NCI-H510A treated with DMSO at 0.1 percent for 48 hours (cell line): ENCODE data around the gene CIART.
"Not testable (repeated sequence)": the region's sequence is repeated elsewhere in the genome, so short reads cannot be mapped to it uniquely, and the experiment has no call there.

Source experiments
- DNase-seq: peaks from one replicate; lab custom pipeline; 2025; lab: John Stamatoyannopoulos, UW

Gene CIART

DNA sequence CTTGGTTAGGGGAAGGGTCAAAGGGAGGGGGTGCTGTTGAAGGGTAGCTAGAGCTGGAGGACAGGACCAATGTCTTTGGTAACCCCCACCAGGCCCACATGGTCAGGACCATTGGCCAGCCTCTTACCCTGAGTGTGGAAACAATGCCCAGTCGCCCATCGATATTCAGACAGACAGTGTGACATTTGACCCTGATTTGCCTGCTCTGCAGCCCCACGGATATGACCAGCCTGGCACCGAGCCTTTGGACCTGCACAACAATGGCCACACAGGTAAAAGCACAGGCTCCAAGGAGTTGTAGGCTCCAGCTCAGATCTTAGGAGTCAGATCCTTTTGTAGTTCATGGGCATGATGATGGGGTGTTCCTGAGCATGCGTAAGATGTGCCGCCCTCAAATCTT, 21.0 kb upstream of the CIART start:
- no peak for DNase-seq

DNA sequence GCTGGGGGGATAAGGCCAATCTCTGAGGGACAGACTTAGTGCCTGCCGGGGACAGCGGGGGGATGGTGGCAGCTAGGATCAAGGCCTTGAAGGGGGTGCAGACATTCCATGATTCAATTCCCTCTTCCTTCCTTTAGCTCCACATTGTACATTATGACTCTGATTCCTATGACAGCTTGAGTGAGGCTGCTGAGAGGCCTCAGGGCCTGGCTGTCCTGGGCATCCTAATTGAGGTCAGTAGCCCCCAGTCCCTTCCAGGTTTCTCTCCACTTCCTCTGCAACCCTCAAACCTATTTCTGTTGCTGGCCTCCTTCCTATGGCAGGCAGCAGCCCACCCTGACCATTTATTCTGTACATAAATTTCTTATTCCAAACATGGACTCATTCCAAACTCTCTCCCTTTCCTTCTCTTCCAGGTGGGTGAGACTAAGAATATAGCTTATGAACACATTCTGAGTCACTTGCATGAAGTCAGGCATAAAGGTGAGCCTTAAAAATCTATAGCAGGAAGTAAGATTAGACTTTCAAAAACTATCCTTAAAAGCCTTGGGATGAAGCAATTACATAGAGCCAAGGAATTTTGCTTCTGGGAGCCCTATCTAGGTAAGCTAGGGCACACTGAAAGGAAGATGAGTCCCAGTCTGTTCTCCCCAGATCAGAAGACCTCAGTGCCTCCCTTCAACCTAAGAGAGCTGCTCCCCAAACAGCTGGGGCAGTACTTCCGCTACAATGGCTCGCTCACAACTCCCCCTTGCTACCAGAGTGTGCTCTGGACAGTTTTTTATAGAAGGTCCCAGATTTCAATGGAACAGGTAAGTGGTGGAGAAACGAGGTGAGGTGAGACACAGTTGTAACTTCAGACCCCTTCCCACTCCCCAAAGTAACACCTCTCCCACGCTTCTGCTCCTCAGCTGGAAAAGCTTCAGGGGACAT, 19.7 kb upstream of the CIART start:
- no peak for DNase-seq

DNA sequence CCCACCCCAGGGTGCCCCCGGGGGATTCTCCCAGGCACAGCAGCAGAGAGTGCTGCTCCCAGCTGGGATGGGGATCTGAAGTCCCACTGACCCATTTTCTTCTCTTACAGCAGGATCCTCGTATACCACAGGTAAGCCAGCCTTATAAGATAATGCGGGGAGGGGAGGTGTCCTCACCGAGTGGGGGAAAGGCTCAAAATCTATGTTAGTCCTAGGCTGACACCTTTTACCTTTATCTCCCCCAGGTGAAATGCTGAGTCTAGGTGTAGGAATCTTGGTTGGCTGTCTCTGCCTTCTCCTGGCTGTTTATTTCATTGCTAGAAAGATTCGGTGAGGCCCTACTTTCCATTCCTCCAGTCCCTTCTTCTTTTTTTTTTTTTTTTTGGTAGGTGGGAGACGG, 18.8 kb upstream of the CIART start:
- DNase-seq = no peak

DNA sequence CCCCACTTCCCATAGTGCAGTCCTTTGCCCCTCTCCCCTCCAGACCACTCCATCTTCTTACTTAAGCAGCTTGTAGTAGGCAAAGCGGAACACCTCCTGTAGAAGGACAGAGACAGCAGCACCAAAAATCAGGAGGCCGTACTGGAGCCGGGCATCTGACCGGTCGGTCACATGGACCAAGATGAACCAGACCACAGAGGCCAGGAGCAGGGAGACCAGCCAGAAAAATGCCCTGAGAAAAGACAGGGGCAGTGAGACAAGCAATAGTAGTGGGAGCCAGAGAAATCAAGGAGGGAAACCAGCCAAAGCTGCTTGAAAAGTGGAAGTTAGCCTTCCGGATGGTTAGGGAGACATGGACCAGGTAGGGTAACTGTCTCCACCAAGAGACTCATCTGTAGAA, 14.5 kb upstream of the CIART start:
- DNase-seq = no peak

DNA sequence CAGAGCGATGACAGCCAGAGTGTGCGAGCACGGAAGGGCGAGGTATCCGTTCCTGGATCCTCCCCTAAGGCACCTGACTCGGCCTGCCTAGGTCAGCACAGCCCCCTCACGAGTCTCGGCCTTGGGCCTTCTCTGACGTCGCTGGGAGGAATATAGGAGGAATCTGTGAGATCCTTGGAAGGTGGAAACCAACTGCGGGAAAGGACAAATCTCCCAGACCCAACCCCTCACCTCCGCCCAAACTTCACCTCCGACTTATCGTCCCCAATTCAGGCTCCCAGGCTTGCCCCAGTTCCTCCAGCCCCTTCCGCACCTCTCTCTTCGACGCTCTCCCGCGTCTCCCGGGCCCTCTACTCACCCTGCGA, 14.0 kb upstream of the CIART start:
- no peak for DNase-seq

DNA sequence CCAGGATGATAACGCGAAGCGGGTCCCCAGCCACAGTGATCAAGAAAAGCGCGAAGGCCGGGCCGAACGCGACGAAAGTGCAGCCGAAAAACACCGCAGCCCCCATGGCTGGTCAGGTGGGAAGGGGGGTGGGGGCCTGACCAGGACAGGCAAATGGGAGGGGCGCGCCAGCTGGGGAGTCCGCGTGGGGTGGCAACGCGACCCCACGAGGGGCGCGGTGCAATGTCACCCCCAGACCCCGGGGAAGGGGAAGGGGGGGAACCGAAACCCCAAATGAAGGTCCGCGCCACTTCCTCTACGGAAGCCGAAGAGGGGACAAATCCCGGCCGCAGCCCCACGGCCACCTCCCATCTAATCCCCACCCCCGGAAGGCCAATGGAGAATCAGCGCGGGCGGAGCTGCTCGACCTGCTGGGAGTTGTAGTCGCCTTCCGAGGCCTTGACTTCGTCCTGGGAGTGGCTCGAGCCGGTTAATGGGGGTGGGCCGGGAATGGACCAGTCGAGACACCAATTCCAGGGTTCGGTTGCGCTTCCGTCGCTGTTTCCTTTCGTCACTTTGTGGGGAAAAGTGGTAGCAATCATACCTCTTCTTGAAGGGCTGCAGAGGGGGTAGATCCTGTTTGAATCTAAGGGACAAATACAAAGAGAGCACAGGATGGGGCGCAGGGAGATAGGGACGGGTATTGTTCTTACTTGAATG, 13.5 kb upstream of the CIART start, which contains the start of gene APH1A:
APH1A (minus strand) TSS at position 312 of the 699 bp plus-strand sequence; CDS start at position 106, 206 bp downstream.
- peak; percentile 93 for DNase-seq

DNA sequence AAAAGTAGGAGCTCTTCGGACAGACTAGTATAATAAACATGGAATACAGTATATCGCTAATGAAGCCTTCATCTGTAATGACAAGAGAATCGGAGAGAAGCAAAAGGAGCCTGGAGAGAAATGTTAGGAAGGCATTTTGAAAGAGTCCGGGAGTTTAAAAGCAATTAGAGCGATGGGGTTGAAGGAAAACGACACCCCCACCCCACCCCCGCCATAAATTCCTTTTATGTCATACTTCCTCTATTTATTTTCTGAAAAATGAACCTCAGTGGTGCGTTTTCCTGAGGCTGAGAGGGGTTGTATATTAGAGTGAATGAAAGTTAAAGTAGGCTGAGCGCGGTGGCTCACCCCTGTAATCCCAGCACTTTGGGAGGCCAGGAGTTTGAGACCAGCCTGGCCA, 12.9 kb upstream of the CIART start:
- no peak for DNase-seq

DNA sequence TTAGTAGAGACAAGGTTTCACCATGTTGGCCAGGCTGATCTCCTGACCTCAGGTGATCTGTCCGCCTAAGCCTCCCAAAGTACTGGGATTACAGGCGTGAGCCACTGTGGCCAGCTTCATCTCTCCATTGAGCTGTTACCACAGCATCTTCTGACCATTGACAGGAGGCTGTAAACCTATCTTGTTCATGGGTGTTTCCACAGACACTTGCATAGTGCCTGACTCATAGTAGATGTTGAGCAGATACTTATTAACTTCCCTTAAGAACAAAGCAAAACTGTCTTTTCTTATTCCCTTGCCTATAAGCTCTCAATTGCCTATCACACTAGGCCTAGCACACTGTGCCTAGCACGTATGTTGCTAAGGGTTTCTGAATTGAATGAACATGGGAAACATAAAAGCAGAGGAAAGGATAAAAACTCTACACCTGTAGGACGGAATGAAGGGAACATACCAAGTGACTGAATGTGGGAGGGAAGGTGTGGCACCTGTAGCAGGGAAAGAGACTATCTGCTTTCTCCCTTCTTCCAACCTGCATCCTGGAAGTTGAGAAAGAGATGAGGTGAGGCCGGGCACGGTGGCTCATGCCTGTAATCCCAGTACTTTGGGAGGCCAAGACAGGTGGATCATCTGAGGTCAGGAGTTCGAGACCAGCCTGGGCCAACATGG, 10.9 kb upstream of the CIART start:
- no peak for DNase-seq

DNA sequence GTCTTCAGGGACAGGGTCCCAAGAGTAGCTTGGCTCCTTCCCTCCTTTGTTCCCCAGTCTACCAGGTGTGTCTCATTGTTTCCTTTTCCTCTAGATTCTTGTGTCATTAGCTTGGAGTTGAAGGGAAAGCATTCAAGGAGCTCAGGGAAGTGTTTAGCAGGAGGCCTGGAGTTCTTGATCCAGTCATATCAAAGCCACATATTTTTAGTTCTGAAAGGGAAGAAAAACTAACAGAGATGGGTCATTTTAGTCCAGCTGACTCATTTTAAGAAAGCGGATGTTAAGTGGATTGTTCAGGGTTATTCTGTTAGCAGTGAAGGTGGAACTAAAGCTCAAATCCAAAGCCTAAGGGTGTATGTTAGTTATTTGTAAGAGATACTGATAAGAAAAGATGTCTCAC, 9.0 kb upstream of the CIART start:
- no peak for DNase-seq

DNA sequence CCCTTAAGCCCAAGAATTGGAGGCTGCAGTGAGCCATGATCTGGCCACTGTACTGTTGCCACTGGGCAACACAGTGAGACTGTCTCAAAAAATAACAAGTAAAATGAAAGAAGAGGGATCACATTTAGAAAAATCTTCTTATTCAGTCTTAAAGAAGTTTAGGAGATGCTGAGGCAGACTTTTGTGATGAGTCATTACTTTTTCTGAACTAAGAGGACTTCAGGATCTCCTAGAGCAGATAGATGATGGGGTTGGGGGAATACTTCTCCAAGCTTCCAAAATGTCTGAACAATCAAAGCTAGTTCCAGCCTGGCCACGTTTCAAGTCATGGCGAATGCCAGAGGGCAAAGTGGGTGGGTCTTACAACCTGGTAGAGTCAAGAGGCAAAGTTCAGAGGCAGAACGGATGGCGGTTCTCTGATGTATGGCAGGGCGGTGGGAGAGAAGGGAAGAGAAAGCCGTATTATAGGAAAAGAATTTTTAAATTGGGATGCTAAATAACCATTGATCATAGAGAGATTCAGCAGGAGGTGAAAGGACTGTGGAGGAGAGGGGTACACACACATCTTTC, 2.1 kb upstream of the CIART start:
- DNase-seq = no peak

DNA sequence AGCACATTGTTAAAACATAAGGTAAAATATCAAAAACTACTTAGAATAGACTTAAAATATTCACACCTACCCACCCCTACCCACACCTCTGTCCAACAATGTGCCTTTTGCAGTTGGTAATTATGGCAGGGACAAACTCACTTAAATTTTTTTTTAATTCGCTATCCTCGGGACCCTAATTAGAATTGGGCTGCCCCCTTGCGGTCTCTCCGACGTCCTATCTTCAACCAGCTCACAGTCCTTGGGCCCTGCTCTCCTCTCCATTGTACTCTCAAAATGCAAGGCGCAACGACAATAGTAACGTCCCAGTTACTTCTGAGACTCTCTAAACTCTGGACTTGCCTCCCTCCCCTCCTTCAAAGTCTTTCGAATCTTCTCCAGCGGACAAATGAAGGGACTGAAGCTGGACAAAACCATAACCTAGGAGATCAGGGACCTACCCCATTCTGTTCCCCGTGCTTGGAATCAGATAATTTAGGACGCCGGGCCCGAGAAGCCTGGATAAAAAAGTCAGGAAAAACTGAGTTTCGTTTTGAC, 1.1 kb upstream of the CIART start:
- DNase-seq = peak; percentile 64

DNA sequence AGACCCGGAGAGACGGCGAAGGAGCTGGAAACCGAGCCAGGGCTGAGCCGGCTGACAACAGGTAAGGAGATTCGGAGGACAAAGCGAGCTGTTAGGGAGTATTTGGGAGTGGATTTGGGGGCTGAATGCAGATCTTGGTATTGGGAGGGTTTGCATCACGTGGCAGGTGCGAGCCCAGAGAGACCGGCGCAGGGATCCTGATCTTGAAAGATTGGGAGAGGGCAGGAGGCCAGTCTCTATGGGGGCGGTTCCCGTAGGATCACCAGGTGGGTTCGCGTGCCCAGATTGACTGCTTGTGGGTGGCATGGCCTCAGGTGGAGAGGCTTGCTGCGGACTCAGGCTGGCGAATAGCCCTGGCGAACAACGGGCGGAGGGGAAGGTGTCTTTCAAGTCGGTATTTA, 204 bp downstream of the CIART start:
- DNase-seq = no peak

DNA sequence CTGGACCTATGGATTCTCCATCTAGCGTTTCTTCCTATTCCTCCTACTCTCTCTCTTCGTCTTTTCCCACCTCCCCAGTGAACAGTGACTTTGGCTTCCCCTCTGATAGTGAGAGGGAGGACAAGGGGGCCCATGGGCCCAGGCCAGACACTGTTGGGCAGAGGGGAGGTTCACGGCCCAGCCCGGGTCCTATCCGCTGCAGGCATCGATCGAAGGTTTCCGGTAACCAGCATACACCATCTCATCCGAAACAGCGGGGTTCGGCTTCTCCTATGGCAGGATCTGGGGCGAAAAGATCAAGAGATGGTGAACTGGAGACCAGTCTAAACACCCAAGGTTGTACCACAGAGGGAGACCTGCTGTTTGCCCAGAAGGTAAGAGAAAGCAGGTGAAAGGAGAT, 906 bp downstream of the CIART start:
- no peak for DNase-seq

DNA sequence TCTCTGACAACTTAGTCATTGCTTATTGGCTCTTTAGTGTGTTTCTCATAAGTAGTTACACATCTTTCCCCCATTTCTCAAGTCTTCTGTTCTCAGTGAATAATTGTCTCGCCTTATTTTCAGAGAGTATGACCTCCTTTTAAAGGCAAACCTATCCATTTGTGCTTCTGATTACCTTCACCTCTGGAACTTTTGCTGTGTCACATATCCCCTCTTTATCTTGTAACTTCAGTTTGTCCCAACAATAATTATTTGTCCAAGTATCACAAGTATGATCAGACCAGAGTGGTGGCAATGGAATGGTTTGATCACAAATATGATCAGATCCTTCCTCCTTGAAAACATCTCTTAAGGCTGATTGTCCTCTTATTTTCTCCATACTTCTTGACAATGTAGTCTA, 6.0 kb downstream of the CIART start:
- DNase-seq = no peak

DNA sequence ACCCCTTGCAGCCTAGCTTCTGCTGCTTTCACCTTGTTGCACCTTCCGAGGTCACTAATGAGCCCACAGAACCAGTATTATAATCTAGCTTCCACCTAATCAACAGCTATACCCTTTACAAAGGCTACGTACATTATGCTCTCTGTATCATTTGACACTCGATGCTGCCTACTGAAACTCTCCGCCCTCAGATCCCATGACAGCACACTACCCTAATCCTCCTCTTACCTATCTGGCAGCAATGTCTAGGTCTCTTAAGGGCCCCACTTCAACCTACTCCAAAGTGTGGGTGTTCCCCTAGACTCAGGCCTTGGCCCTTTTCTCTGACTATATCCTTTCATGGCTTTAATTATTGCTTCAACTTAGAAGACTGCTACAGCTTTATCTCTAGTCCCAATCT, 6.5 kb downstream of the CIART start:
- no peak for DNase-seq

DNA sequence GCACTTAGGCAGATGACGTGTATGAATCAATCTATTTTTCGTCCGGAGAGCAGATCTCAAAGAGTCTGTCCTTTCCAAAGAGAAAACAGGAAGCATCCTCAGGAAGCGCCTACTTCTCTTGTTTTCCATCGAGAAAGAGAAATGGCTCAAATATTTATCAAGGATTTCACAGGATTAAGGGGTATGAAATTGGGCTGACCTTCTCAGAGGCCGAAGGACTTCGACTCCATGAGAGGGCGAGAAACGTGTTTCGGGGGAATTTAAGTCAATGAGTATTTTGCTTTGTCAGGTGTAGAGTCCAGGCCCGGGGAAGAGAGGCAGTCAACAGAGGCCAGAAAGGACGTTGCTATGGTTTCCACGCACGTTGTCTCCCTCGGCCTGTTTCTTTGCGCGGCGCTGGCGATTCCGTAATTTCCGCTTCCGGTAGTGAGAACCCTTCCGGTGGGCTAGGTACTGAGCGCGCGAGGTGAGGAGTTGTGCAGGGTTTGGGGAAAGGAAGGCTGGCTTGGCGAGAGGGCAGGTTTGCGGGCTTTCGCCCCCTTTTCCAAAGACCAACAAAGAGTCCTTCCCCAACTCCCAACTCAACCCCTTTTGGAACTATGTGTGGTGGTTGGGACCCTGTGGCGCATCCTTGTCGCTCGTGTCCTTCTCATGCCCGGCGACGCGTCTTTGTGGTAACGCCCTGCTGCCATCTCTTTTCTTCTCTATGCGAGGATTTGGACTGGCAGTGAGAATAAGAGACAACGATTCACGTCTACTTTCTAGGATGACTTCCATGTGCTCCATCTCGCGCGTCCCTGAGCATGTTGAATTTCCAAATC, 11.3 kb downstream of the CIART start, which contains the start of gene MRPS21:
MRPS21 (plus strand) TSS at position 429 of the 821 bp plus-strand sequence. CDS start 506 bp downstream, outside the sequence.
- peak; percentile 94 for DNase-seq

DNA sequence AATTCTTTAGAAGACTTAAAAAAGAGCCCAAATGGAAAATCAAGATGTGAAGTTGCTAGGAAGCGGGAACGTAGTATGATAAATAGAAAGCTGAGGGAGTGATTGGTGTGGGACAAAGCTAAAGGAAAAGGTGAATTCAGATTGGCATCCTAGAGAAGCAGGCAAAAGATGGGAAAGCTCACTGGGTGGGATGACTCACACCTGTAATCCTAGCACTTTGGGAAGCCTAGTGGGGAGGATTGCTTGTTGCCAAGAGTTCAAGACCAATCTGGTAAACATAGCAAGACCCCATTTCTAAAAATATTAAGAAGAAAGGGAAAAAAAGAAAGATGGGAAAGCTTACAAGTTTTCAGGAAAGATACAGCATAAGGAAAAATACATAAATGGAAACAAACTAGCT, 13.1 kb downstream of the CIART start:
- no peak for DNase-seq

DNA sequence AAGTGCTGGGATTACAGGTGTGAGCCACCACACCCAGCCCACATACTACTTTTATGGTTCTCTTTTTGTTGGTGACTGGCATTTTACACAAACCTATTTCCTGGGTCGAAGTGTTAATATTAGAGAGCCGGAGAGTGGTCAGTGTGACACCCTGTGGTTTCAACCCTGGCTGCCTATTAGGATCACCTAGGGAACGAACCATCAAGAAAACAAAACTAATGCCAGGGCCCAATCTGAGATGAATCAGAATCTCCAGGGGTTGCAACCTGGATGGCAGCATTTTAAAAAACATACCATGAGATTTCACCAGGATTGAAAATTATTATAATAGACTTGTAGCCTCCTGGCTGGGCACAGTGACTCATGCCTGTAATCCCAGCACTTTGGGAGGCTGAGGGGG, 17.4 kb downstream of the CIART start:
- DNase-seq = no peak

DNA sequence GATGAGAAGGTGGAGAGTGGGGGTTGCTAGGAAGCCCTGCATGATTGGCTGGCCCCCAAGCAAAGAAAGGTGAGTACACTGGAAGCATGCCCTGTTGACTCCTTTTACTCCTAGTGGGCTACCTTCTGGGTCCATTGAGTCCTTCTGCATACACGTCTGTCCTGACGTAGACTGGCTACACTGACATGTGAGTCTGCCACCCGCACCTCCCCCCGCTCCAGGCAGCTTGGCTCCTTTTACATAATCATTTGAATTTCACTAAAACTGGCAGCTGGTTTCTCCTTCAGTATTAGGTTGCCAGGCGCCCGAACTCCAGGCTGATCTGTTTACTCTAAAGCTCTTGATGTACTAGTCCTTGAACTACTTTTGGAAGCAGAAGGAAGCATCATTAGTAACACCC, 20.0 kb downstream of the CIART start:
- DNase-seq = no peak

DNA sequence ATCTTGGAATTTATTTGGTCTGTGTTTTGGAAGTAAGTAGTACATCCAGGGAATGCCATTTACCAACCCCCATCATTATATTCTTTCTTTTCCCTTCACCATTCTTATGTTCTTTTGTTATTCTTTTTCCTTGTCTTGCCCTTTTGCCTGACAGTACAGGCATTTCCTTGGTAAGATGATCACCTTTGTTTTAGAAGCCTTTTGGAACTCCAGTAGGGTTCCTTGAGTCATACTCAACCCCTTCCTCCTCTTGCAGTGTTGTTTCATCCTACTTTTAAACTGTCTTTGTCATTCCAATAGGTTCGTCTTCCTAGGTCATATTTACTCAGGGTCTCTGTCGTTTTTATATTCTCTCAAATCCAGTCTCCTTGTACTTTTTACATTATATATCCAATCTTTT, 20.5 kb downstream of the CIART start:
- no peak for DNase-seq

DNA sequence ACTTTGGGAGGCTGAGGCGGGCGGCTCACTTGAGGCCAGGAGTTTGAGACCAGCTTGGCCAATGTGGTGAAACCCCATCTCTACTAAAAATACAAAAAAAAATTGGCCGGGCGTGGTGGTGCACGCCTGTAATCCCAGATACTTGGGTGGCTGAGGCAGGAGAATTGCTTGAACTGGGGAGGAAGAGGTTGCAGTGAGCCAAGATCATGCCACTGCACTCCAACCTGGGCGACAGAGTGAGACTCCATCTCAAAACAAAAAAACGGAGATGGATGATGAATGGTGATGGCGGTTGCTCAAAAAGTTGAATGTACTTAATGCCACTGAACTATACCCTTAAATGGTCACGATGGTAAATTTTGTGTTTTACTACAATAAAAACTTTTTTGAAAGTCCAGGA, 26.2 kb downstream of the CIART start:
- not testable (repeated sequence) for DNase-seq
